HG03354 (cell line): ENCODE data around the gene FHL1.
"Not testable (repeated sequence)": the region's sequence is repeated elsewhere in the genome, so short reads cannot be mapped to it uniquely, and the experiment has no call there.

Source experiments
- ATAC-seq: cut with Tn5 transposase; IDR thresholded peaks from one replicate; pipeline ENCODE4 v1.9.1; 2021; ENCODE audit warnings: mild to moderate bottlenecking; ENCODE audit not compliant: unreplicated experiment, poor library complexity, severe bottlenecking

Gene FHL1

GRCh38 chrX:136147315-136147901, at the start of gene FHL1:
Gene FHL1, plus strand, starts transcription at chrX:136147533.
- ATAC-seq: peak; percentile 45

GRCh38 chrX:136097871-136098805, 49.2 kb upstream of the FHL1 start:
- no peak for ATAC-seq

GRCh38 chrX:136104936-136105335, 42.4 kb upstream of the FHL1 start:
- ATAC-seq: no peak

- no peak for ATAC-seq
Observed at GRCh38 chrX:136106920-136107528, 40.3 kb upstream of the FHL1 start.

- ATAC-seq: not testable (repeated sequence)
Observed at GRCh38 chrX:136108905-136109304, 38.4 kb upstream of the FHL1 start.

GRCh38 chrX:136112286-136112685, 35.0 kb upstream of the FHL1 start:
- ATAC-seq: no peak

- no peak for ATAC-seq
Observed at GRCh38 chrX:136112778-136113177, 34.6 kb upstream of the FHL1 start.

- no peak for ATAC-seq
Observed at GRCh38 chrX:136115126-136115903, 32.0 kb upstream of the FHL1 start.

- no peak for ATAC-seq
Observed at GRCh38 chrX:136115904-136116297, 31.4 kb upstream of the FHL1 start.

GRCh38 chrX:136121788-136122187, 25.5 kb upstream of the FHL1 start:
- no peak for ATAC-seq

- ATAC-seq: no peak
Observed at GRCh38 chrX:136122207-136122606, 25.1 kb upstream of the FHL1 start.

- ATAC-seq: no peak
Observed at GRCh38 chrX:136125106-136125505, 22.2 kb upstream of the FHL1 start.

GRCh38 chrX:136126371-136126770, 21.0 kb upstream of the FHL1 start:
- no peak for ATAC-seq

- ATAC-seq: no peak
Observed at GRCh38 chrX:136126872-136127406, 20.4 kb upstream of the FHL1 start.

GRCh38 chrX:136128743-136129142, 18.6 kb upstream of the FHL1 start:
- ATAC-seq: no peak

GRCh38 chrX:136130931-136131833, 16.2 kb upstream of the FHL1 start:
- no peak for ATAC-seq

- ATAC-seq: no peak
Observed at GRCh38 chrX:136138939-136139338, 8.4 kb upstream of the FHL1 start.

GRCh38 chrX:136141569-136141968, 5.8 kb upstream of the FHL1 start:
- ATAC-seq: no peak

GRCh38 chrX:136142592-136142991, 4.7 kb upstream of the FHL1 start:
- no peak for ATAC-seq
